ENCODE measurements around the gene TGM2.

DNA sequence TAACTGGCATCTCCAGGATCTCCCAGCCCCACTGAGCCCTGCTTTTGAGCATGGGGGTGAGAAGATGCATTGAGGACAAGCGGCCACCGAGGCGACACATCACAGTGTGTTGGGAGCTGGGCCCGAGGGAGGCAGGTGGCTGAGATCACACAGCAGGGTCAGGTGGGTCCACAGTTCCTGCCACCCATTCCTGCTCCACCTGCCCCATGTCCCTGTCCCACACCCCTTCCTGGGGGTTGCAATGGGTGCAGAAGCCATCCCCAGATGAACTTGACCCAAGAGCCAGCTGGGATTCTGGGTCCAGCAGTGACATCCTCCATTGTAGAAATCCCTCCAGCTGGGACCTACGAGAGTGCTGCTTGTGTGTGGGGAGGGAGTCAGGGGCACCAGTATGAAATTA lies 1.0 kb downstream of the TGM2 start:
- TF ChIP-seq, protein P1, sequence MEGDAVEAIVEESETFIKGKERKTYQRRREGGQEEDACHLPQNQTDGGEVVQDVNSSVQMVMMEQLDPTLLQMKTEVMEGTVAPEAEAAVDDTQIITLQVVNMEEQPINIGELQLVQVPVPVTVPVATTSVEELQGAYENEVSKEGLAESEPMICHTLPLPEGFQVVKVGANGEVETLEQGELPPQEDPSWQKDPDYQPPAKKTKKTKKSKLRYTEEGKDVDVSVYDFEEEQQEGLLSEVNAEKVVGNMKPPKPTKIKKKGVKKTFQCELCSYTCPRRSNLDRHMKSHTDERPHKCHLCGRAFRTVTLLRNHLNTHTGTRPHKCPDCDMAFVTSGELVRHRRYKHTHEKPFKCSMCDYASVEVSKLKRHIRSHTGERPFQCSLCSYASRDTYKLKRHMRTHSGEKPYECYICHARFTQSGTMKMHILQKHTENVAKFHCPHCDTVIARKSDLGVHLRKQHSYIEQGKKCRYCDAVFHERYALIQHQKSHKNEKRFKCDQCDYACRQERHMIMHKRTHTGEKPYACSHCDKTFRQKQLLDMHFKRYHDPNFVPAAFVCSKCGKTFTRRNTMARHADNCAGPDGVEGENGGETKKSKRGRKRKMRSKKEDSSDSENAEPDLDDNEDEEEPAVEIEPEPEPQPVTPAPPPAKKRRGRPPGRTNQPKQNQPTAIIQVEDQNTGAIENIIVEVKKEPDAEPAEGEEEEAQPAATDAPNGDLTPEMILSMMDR (IDR thresholded peaks at IDR 0.05; ENCODE audit: extremely low read depth in 1 of 2, insufficient read depth in 1 of 2, low read depth in 1 of 2, low read length in 2 of 2) = no peak
- TF ChIP-seq EZH2 (IDR thresholded peaks at IDR 0.05; ENCODE audit: borderline replicate concordance, low read depth, low read length, severe bottlenecking) (no peak), POLR2A (IDR thresholded peaks at IDR 0.05; ENCODE audit: low read depth, low read length) (no peak), FOS (IDR thresholded peaks at IDR 0.05; ENCODE audit: borderline replicate concordance, insufficient read depth, low read length) (no peak), GATA2 (IDR thresholded peaks at IDR 0.05; ENCODE audit: insufficient read depth, insufficient read length, low read depth, low read length) (no peak)
